BLaER1 treated with 17β-estradiol and CSF1 and Interleukin-3, amounts not matched to agents 10 nM and 100 nM (cell line): ENCODE results near the gene C12orf57.

Experiments used
- H3K27ac ChIP-seq, 11 experiments: shearing (Covaris generic); formaldehyde crosslinking; 2 replicates each; pipeline ENCODE4 v1.8.1; 2022
- H3K27me3 ChIP-seq, 11 experiments: shearing (Covaris generic); formaldehyde crosslinking; 2 replicates each; pipeline ENCODE4 v1.8.1; 2022
- H3K36me3 ChIP-seq, 11 experiments: shearing (Covaris generic); formaldehyde crosslinking; 2 replicates each; pipeline ENCODE4 v1.8.1; 2022
- H3K4me1 ChIP-seq, 10 experiments: shearing (Covaris generic); formaldehyde crosslinking; 2 replicates each; pipeline ENCODE4 v1.8.1; 2022
- H3K4me2 ChIP-seq, 11 experiments: shearing (Covaris generic); formaldehyde crosslinking; 2 replicates each; pipeline ENCODE4 v1.8.1; 2022
- H3K4me3 ChIP-seq, 10 experiments: shearing (Covaris generic); formaldehyde crosslinking; 2 replicates each; pipeline ENCODE4 v1.8.1; 2022
- H3K9ac ChIP-seq, 11 experiments: shearing (Covaris generic); formaldehyde crosslinking; 2 replicates each; pipeline ENCODE4 v1.8.1; 2022
- H3K9me3 ChIP-seq, 11 experiments: shearing (Covaris generic); formaldehyde crosslinking; replicated peaks in 1 of 11; 2 replicates each; pipeline ENCODE4 v1.8.1; 2022
- H4K20me1 ChIP-seq, 11 experiments: shearing (Covaris generic); formaldehyde crosslinking; 2 replicates each; pipeline ENCODE4 v1.8.1; 2022
- Cebpa-rat ChIP-seq, 11 experiments: shearing (Covaris generic); IDR thresholded peaks; 2 replicates each; pipeline ENCODE4 v1.8.1; 2022

C12orf57 gene

DNA sequence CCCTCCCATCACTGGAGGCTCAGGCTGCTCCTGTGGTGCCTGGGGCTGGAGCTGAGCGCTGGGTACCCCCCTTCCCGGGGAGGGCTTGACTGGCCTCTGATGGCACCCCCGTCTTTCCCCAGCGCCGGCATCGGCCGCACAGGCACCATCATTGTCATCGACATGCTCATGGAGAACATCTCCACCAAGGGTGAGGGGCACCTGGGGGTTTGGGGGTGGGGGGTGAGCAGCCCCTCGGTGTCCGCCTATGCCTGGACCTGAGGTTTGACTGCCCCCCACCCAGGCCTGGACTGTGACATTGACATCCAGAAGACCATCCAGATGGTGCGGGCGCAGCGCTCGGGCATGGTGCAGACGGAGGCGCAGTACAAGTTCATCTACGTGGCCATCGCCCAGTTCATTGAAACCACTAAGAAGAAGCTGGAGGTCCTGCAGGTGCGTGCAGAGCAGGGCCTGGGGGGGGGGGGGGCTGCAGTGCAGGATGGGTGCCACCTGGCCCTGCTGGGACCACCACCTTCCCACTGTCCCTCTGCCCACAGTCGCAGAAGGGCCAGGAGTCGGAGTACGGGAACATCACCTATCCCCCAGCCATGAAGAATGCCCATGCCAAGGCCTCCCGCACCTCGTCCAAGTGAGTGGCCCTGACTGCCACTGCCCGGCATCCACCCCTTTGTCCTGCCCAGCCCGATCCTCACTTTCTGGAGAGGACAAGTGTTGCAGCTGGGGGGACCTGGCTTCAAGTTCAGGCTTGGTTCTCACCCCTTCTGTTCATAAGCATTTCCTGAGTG, 16.2 kb downstream of the C12orf57 start:
- Histone ChIP-seq H3K27ac (peak overlapping the region; percentile 74 to 95 (median 92); a peak in 21 of 22 replicates), H4K20me1 (peaks cover 0 to 64% (median 23%) of the 10 kb centered on the region in 11 experiments; a peak in 13 of 22 replicates), H3K4me2 (peak overlapping the region; percentile 94 to 100 (median 99)), H3K9ac (peak overlapping the region; percentile 71 to 95 (median 92); a peak in 21 of 22 replicates), H3K27me3 (no peaks in the 10 kb centered on the region), H3K36me3 (peaks cover 21 to 62% (median 52%) of the 10 kb centered on the region in 11 experiments; a peak in 20 of 22 replicates), H3K4me1 (peaks cover 99 to 100% (median 100%) of the 10 kb centered on the region in 10 experiments), H3K4me3 (peak overlapping the region; percentile 37 to 64 (median 48)), H3K9me3 (no peaks in the 10 kb centered on the region)
- no peak for TF ChIP-seq Cebpa-rat (IDR thresholded peaks at IDR 0.05)

DNA sequence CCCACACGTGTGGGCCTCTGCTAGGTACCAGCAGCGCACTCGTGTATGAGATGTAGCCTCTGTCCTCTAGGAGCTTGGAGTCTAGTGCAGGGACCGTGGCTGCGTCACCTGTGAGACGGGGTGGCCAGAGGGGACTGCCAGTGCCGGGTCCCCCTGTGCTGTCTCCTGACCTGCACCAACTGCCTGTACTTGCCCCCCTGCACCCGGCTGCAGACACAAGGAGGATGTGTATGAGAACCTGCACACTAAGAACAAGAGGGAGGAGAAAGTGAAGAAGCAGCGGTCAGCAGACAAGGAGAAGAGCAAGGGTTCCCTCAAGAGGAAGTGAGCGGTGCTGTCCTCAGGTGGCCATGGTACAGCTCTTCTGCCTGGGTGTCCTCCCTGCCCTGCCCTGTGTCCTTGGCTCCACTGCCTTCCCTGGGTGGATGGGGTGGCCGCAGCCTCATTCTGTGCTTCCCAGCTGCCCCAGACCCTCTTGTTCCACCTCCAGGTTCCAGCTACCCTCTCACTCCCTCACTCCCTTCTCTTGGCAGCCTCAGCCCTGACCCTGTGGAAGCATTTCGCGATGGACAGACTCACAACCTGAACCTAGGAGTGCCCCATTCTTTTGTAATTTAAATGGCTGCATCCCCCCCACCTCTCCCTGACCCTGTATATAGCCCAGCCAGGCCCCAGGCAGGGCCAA, 16.9 kb downstream of the C12orf57 start:
- H3K36me3 ChIP-seq: peaks cover 27 to 61% (median 51%) of the 10 kb centered on the region in 11 experiments
- no peaks in the 10 kb centered on the region for H3K27me3 ChIP-seq
- peaks cover 96 to 100% (median 99%) of the 10 kb centered on the region in 10 experiments for H3K4me1 ChIP-seq
- no peaks in the 10 kb centered on the region for H3K9me3 ChIP-seq
- no peak for TF ChIP-seq Cebpa-rat (IDR thresholded peaks at IDR 0.05)
- H3K9ac ChIP-seq: peak overlapping the region; percentile 71 to 95 (median 86); a peak in 21 of 22 replicates
- peak overlapping the region; percentile 94 to 100 (median 99) for H3K4me2 ChIP-seq
- peaks cover 0 to 57% (median 21%) of the 10 kb centered on the region in 11 experiments; a peak in 14 of 22 replicates for H4K20me1 ChIP-seq
- H3K27ac ChIP-seq: peak overlapping the region; percentile 43 to 95 (median 92)
- peak overlapping the region in 8 of 10 experiments; percentile 6 to 48 (median 28); a peak in 10 of 20 replicates for H3K4me3 ChIP-seq

DNA sequence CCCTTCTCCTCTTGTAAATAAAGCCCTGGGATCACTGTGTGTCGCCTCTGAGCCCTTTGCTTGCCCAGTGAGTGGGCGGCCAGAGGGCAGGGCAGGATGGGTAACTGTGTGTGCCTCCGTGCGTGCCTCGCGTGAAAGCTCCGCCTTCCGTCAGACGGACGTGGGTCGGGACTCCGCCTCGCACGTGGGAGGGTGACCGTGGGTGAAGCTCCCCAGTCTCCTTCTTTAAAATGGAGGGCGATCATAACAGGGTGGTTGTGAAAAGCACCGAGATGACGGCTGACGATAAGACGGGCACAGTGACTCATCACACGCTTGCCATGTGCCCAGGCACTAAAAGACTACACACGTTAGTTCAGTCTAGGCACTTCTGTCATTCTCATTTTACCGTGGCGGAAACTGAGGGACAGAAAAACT, 17.5 kb downstream of the C12orf57 start:
- no peak for TF ChIP-seq Cebpa-rat (IDR thresholded peaks at IDR 0.05)
- H3K36me3 ChIP-seq: peaks cover 31 to 61% (median 51%) of the 10 kb centered on the region in 11 experiments
- H4K20me1 ChIP-seq: peaks cover 0 to 51% (median 16%) of the 10 kb centered on the region in 11 experiments; a peak in 14 of 22 replicates
- peak overlapping the region; percentile 43 to 95 (median 92) for H3K27ac ChIP-seq
- peak overlapping the region; percentile 69 to 95 (median 80); a peak in 21 of 22 replicates for H3K9ac ChIP-seq
- H3K27me3 ChIP-seq: no peaks in the 10 kb centered on the region
- peaks cover 91 to 100% (median 95%) of the 10 kb centered on the region in 10 experiments for H3K4me1 ChIP-seq
- peak overlapping the region; percentile 94 to 100 (median 99) for H3K4me2 ChIP-seq
- no peaks in the 10 kb centered on the region for H3K9me3 ChIP-seq
- H3K4me3 ChIP-seq: peak overlapping the region in 7 of 10 experiments; percentile 1 to 48 (median 26); a peak in 10 of 20 replicates

DNA sequence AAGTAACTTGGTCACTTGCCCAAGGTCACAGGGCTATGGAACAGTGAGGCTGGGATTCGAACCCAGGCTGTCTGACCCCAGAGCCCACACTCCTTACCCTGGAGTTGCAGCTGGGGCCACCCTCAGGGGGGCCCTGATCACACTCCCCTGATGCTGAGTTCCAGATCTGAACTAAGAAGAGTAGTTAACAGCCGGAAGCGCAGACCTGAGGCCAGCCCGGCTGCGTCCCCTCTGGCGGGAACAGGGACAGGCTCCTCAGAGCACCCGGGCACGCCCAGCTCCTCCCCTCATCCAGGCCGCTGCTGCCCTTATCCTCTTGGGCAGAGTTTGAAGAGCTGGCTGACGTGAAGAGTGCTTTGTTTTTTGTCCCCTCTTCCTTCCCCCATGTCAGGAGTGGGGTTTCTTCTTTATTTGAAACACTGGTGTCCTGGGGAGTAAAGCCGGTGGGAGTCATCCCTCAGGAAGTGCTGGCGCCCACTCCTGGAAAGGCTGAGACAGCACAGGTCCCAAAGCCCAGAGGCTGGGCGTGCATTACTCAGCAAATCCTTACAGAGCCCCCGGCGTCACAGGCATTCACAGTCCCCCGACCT, 18.0 kb downstream of the C12orf57 start:
- peaks cover 0 to 46% (median 11%) of the 10 kb centered on the region in 11 experiments; a peak in 14 of 22 replicates for H4K20me1 ChIP-seq
- no peaks in the 10 kb centered on the region for H3K27me3 ChIP-seq
- peaks cover 36 to 61% (median 51%) of the 10 kb centered on the region in 11 experiments for H3K36me3 ChIP-seq
- H3K9me3 ChIP-seq: no peaks in the 10 kb centered on the region
- peaks cover 86 to 98% (median 90%) of the 10 kb centered on the region in 10 experiments for H3K4me1 ChIP-seq
- peak overlapping the region in 7 of 10 experiments; percentile 1 to 35 (median 26); a peak in 10 of 20 replicates for H3K4me3 ChIP-seq
- H3K9ac ChIP-seq: peak overlapping the region; percentile 69 to 95 (median 80); a peak in 21 of 22 replicates
- no peak for TF ChIP-seq Cebpa-rat (IDR thresholded peaks at IDR 0.05)
- H3K4me2 ChIP-seq: peak overlapping the region; percentile 94 to 100 (median 99)
- H3K27ac ChIP-seq: peak overlapping the region; percentile 43 to 95 (median 92)

DNA sequence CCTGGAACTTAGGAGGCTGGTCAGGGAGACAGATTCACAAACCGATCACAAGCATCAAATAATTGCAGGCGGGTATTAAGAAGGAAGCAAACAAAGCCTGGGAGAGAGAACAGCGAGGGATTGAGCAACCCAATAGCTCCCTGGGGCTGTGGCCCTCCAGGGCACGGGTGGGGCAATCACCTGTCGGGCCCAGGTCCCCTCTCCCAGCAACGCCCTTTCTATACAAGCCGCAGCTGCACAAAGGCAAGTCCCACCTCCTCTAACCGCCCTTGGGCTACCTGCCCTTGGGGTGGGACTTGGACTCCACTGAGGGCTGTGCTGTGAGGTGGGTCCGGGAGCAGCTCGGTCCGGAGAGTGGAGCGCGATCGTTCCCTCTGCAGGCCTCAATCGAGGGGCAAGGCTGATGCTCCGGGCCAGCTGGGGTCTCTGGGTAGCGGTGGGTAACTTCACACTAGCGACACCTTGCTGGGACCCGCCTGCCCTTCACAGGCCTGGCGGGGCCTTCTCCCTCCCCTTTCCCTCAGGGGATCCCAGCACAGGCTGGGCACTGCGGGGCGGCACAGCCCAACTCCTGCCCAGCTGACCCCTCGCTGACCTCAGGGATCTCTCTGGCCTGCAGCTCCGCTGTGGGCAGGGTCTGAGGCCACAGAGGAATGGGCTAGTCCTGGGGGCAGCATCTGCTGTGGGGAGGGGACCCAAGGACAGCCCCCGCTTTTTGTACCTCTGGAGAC, 18.6 kb downstream of the C12orf57 start:
- H3K27me3 ChIP-seq: no peaks in the 10 kb centered on the region
- H3K4me3 ChIP-seq: peak overlapping the region in 7 of 10 experiments; percentile 1 to 35 (median 24); a peak in 10 of 20 replicates
- peaks cover 0 to 44% (median 15%) of the 10 kb centered on the region in 11 experiments; a peak in 17 of 22 replicates for H4K20me1 ChIP-seq
- TF ChIP-seq Cebpa-rat (IDR thresholded peaks at IDR 0.05): peak in 6 of 11 experiments; percentile 17 to 82 (median 48); a peak in 5 of 22 replicates
- H3K4me2 ChIP-seq: peak overlapping the region; percentile 94 to 100 (median 99)
- H3K9me3 ChIP-seq: no peaks in the 10 kb centered on the region
- H3K4me1 ChIP-seq: peaks cover 80 to 95% (median 85%) of the 10 kb centered on the region in 10 experiments
- peak overlapping the region; percentile 69 to 95 (median 80); a peak in 21 of 22 replicates for H3K9ac ChIP-seq
- peaks cover 37 to 61% (median 55%) of the 10 kb centered on the region in 11 experiments for H3K36me3 ChIP-seq
- H3K27ac ChIP-seq: peak overlapping the region; percentile 62 to 95 (median 92)

DNA sequence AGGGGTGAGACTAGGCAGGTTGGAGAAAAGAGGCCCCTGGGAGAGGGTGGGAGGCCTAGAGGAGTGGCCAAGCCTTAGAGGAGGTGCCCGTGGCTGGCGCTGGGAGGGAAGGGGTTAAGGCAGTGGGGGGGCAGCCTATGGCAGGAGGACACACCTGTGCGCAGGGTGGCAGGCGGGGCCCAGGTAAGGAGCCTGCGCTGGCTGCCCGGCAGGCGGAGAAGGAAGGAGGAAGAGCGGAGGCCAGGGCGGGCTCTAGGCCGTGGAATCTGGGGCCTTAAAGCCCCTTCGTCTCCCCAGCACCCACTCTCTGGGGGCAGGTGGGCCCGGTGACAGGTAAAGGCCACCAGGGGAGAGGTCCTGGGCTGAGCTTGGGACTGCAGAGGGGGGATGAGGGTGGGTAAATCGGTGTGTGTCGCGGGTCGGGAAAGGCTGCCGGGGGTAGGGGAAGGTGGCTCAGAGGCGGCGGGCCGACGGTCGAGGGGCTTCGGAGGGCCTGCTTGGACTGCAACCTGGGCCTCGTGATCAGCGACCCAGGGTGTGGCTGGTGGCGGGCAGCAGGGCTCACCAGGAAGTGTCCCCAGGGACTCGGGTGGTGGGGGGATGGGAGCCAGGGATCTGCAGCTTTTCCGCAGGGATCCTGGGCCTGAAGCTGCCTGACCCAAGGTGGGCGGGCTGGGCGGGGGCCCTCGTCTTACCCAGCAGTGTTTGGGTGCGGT, 19.4 kb downstream of the C12orf57 start:
- Histone ChIP-seq H3K9ac (peak overlapping the region; percentile 69 to 95 (median 80); a peak in 21 of 22 replicates), H3K27ac (peak overlapping the region; percentile 62 to 95 (median 92)), H4K20me1 (peaks cover 0 to 44% (median 17%) of the 10 kb centered on the region in 11 experiments; a peak in 17 of 22 replicates), H3K9me3 (no peaks in the 10 kb centered on the region), H3K4me1 (peaks cover 76 to 95% (median 85%) of the 10 kb centered on the region in 10 experiments), H3K4me2 (peak overlapping the region; percentile 94 to 100 (median 99)), H3K36me3 (peaks cover 44 to 61% (median 55%) of the 10 kb centered on the region in 11 experiments), H3K27me3 (no peaks in the 10 kb centered on the region), H3K4me3 (no peak overlapping the region; a peak in 3 of 20 replicates)
- TF ChIP-seq Cebpa-rat (IDR thresholded peaks at IDR 0.05): no peak

DNA sequence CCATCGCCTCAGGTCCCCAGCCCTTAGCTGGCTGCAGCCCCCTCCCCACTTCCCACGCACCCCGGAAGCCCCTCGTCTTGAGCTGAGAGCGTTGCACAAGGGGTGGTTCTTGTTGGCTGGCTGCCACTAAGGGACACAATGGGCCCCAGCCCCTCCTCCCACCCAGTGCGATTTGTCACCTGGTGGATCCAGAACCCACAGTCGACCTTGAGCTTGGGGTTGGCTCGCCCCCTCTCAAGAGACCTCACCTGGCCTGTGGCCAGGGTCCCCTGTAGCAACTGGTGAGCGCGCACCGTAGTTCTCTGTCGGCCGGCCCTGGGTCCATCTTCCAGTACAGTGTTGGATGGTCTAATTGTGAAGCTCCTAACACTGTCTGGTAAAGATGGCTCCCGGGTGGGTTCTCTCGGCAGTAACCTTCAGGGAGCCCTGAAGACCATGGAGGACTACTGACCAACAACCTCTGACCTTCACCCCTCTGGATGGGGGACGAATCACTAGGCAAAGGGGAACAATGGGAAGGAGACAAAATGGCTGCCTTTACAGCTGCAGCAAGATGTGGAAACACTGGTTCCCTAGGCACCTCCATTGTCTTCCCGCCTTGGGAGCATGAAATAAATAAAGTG, 20.1 kb downstream of the C12orf57 start:
- H3K4me2 ChIP-seq: peak overlapping the region; percentile 32 to 94 (median 60); a peak in 21 of 22 replicates
- peak overlapping the region; percentile 33 to 95 (median 69); a peak in 18 of 22 replicates for H3K27ac ChIP-seq

More for the DNA sequence above, 20.1 kb downstream of the C12orf57 start:
- Histone ChIP-seq H3K4me1 (peaks cover 76 to 95% (median 85%) of the 10 kb centered on the region in 10 experiments), H4K20me1 (peaks cover 2 to 42% (median 20%) of the 10 kb centered on the region in 11 experiments; a peak in 16 of 22 replicates), H3K9ac (peak overlapping the region in 9 of 11 experiments; percentile 17 to 98 (median 62); a peak in 14 of 22 replicates), H3K27me3 (no peaks in the 10 kb centered on the region), H3K4me3 (no peak overlapping the region), H3K9me3 (no peaks in the 10 kb centered on the region), H3K36me3 (peaks cover 51 to 64% (median 58%) of the 10 kb centered on the region in 11 experiments)
- TF ChIP-seq Cebpa-rat (IDR thresholded peaks at IDR 0.05): no peak
